Choroid plexus epithelial cell (primary cell): ENCODE data around the gene CD209.

Source experiments
- DNase-seq: peaks from one replicate; pipeline ENCODE4 v3.0.0-alpha.2; 2010; ENCODE audit warnings: low read depth
- H3K4me3 ChIP-seq: 2 replicates; pipeline ENCODE4 v1.5.1; 2011; ENCODE audit warnings: low read depth, mild to moderate bottlenecking, control low read depth, low read length, moderate library complexity
- TF ChIP-seq, protein P1 (sequence below): conservative IDR thresholded peaks from 2 replicates; pipeline ENCODE4 v1.5.1; 2011; ENCODE audit warnings: low read depth, mild to moderate bottlenecking, control low read depth, inconsistent platforms, low read length, moderate library complexity

The CD209 gene

DNA sequence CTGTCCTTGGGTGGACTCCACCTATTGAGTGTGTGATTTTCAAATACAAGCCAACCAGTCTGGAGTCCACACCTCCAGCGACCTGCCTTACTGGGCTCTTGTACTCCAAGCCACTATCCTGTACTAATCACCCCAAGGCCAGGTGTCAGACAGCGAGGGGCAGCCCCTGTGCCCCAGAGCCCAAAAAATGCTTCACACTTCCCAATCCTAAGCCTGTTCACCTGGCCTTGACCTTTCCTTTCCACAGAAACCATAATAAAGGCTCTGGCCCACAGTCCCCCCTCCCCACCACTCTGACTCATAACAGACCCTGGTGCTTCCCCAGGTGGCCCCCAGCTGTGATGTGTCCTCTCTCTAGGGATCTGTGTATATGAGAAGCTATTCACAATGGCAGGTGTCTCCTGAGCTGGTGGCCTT lies 3.9 kb downstream of the CD209 start:
- no peak overlapping the region for H3K4me3 ChIP-seq
- DNase-seq = no peak

DNA sequence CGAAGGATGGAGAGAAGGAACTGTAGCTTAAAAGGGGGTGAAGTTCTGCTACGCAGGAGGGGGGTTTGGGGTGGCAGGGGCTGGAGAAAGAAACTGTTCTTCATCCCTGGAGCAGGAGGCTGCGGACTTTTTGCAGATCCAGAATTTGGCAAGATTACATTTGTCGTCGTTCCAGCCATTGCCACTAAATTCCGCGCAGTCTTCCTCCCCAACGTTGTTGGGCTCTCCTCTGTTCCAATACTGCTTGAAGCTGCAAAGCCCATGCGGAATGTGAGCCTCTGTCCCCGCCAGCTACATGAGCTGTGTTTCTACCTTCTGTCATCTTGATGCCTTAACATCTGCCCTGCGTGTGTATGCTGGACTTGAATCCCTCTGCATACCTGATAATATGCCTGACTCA lies 4.3 kb downstream of the CD209 start:
- H3K4me3 ChIP-seq = no peak overlapping the region
- DNase-seq = no peak
- TF ChIP-seq, protein P1, sequence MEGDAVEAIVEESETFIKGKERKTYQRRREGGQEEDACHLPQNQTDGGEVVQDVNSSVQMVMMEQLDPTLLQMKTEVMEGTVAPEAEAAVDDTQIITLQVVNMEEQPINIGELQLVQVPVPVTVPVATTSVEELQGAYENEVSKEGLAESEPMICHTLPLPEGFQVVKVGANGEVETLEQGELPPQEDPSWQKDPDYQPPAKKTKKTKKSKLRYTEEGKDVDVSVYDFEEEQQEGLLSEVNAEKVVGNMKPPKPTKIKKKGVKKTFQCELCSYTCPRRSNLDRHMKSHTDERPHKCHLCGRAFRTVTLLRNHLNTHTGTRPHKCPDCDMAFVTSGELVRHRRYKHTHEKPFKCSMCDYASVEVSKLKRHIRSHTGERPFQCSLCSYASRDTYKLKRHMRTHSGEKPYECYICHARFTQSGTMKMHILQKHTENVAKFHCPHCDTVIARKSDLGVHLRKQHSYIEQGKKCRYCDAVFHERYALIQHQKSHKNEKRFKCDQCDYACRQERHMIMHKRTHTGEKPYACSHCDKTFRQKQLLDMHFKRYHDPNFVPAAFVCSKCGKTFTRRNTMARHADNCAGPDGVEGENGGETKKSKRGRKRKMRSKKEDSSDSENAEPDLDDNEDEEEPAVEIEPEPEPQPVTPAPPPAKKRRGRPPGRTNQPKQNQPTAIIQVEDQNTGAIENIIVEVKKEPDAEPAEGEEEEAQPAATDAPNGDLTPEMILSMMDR = no peak

More for the DNA sequence above, 3.9 kb downstream of the CD209 start:
- TF ChIP-seq, protein P1 = no peak

DNA sequence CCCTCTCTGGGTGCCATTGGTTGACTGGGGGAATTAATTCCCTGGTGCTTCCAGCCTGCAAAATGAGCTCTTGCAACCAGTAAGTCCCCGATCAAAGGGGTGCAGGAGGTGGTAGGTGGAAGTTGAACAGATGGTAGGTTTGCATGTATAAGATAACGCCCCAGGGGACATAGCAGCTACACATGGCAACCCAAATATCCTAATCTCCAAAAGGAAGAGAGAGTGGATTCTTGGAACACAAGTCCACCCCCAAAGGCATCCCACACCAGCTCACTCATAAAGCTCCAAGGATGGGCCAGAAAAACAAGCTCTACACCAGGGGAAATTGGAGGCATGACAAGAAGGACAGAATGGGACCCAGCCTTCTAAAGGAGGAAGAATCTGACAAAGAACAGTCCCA lies 4.8 kb downstream of the CD209 start:
- no peak overlapping the region for H3K4me3 ChIP-seq
- TF ChIP-seq, protein P1 = no peak
- no peak for DNase-seq

DNA sequence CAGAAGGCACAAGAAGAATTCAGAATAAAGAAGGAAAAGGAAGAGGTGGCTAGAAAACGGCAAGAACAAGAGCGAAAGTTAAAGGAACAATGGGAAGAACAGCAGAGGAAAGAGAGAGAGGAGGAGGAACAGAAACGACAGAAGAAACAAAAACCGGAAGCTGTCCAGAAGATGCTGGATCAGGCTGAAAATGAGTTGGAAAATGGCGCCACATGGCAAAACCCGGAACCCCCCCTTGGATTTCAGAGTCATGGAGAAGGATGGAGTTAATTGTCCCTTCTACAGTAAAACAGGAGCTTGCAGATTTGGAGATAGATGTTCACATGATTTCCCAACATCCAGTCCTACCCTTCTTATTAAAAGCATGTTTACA lies 6.7 kb downstream of the CD209 start:
- TF ChIP-seq, protein P1 = no peak
- H3K4me3 ChIP-seq = no peak overlapping the region
- DNase-seq = no peak

DNA sequence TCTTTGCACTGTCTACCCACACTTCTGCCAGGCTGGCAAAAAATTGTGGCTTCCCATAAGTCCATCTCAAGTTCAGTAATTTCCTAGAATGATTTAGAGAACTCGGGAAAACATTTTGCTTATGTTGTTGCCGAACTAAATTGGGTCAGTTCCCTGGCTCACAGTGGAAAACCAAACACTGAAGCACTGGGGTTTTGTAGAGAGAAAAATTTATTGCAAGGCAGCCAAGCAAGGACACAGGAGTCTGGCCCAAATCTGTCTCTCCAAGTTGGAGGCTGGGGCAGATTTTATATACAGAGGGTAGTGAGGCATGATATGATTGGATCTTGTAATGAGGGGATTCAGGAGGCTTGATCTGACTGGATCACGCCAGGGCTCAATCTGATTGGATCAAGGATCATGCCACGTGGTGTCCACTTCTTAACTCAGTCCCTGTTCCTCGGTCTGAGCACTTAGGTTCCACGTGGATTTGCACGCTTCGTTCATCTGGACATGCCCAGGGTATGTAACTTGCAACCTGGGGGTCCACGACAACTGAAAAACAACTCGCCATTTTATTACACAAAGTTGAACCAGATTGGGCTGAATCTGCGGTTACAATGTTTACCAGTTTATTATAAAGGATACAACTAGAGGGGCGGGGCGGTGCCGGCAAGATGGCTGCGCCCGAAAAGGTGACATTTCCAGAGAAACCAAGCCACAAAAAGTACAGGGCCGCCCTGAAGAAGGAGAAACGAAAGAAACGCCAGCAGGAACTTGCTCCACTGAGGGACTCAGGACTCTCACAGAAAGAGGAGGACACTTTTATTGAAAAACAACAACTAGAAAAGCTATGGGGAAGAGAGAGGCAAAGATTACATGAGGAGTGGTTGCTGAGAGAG lies 7.3 kb downstream of the CD209 start:
- TF ChIP-seq, protein P1 = no peak
- DNase-seq = no peak
- H3K4me3 ChIP-seq = no peak overlapping the region

DNA sequence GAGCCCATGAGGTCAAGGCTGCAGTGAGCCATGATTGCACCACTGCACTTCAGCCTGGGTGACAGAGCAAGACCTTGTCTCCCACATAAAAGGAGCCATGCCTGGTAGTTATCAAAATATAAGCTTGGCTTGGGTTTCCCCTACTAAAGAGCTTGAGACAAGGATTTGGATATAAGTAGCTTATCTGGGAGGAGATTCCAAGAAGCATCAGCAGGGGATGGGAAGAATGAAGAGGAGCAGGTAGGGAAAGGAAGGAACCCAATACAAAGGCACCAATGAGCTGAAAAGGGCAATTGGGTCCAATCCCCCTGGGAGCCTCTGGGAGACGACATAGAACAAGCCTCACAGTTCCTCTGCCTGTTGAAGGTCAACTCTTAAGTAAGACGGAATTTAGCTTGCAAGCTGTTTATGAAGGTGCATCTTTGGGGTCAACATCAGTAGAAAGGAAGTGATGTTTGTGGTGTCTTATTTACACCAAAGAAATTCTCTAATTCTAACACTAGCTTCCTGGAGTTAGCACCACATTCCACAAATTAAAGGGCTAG lies 8.1 kb downstream of the CD209 start:
- TF ChIP-seq, protein P1 = no peak
- H3K4me3 ChIP-seq = no peak overlapping the region
- DNase-seq = no peak

DNA sequence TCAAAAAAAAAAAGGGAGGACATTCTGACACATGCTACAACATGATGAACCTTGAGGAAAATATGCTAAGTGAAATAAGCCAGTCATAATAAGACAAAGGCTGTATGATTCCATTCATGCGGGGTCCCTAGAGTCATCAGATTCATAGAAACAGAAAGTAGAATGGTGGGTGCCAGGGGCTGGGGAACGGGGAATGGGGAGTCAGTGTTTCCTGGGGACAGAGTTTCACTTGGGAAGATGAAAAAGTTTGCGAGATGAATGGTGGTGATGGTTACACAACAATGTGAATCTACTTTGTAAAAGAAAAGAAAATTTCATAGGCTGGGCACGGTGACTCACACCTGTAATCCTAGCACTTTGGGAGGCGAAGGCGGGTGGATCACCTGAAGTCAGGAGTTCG lies 9.3 kb downstream of the CD209 start:
- DNase-seq = no peak
- no peak overlapping the region for H3K4me3 ChIP-seq
- TF ChIP-seq, protein P1 = no peak
